ENCODE results near the gene B9D1.

DNA sequence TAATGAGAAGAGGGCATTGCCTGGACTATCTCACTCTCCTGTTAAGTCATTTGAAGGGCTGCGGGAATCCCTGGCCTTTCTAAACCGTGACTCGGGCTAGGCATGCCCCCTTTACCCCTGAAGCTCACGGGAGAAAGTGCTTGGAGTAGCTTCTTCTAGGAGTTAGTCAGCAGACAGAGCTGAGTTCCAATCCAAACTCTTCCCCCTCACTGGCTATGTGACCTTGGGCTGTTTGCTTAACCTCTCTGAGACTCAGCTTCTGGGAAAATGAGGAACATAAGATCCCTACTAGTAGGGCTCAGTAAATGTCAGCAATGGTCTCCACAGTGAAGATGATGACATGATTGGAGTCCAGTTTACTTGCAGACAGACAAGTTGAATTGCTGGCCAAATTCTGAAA, 5.7 kb upstream of the B9D1 start:
- no peak for TF ChIP-seq ELF4 (CRISPR knock-in tag; IDR thresholded peaks at IDR 0.05; ENCODE audit: low read depth)
- TF ChIP-seq, protein P1, sequence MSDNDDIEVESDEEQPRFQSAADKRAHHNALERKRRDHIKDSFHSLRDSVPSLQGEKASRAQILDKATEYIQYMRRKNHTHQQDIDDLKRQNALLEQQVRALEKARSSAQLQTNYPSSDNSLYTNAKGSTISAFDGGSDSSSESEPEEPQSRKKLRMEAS (CRISPR knock-in tag; IDR thresholded peaks at IDR 0.05), result no peak
- TF ChIP-seq, protein P2, sequence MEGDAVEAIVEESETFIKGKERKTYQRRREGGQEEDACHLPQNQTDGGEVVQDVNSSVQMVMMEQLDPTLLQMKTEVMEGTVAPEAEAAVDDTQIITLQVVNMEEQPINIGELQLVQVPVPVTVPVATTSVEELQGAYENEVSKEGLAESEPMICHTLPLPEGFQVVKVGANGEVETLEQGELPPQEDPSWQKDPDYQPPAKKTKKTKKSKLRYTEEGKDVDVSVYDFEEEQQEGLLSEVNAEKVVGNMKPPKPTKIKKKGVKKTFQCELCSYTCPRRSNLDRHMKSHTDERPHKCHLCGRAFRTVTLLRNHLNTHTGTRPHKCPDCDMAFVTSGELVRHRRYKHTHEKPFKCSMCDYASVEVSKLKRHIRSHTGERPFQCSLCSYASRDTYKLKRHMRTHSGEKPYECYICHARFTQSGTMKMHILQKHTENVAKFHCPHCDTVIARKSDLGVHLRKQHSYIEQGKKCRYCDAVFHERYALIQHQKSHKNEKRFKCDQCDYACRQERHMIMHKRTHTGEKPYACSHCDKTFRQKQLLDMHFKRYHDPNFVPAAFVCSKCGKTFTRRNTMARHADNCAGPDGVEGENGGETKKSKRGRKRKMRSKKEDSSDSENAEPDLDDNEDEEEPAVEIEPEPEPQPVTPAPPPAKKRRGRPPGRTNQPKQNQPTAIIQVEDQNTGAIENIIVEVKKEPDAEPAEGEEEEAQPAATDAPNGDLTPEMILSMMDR (IDR thresholded peaks at IDR 0.05), result no peak

Measured in WTC11 (cell line).